Cardiac fibroblast (primary cell): ENCODE data around the gene EFNA2.
"Not testable (repeated sequence)": the region's sequence is repeated elsewhere in the genome, so short reads cannot be mapped to it uniquely, and the experiment has no call there.

Experiments
- DNase-seq, 2 donors: peaks; one replicate each; pipeline versions ENCODE4 v3.0.0 to v3.0.0-alpha.2; 2010; ENCODE audit warnings: low read depth in 2 of 2
- H3K4me3 ChIP-seq, 2 donors: replicated peaks in 1 of 2; 1 replicate in 1 of 2; 2 replicates in 1 of 2; pipeline ENCODE4 v1.5.1; 2011; ENCODE audit warnings: low read depth in 2 of 2, low read length in 2 of 2, mild to moderate bottlenecking in 2 of 2, moderate library complexity in 1 of 2
- CTCF ChIP-seq: IDR thresholded peaks from one replicate; pipeline ENCODE4 v1.5.1; 2011; ENCODE audit warnings: low read depth, mild to moderate bottlenecking, low read length, inconsistent platforms

EFNA2 gene

GRCh38 chr19:1245494-1246264 is 40.0 kb upstream of the EFNA2 start:
- no peak for TF ChIP-seq CTCF
- H3K4me3 ChIP-seq = no peak overlapping the region
- DNase-seq = no peak

GRCh38 chr19:1246265-1247087 is 39.2 kb upstream of the EFNA2 start:
- not testable (repeated sequence) for DNase-seq

GRCh38 chr19:1247748-1248138 is 37.9 kb upstream of the EFNA2 start:
- TF ChIP-seq CTCF = no peak
- DNase-seq = no peak
- H3K4me3 ChIP-seq = peak overlapping the region; percentile 42 to 74

More at GRCh38 chr19:1246265-1247087, 39.2 kb upstream of the EFNA2 start:
- not testable (repeated sequence) for H3K4me3 ChIP-seq

GRCh38 chr19:1248139-1248785 is 37.4 kb upstream of the EFNA2 start, which contains the start of gene MIDN:
Gene MIDN (plus strand): TSS chr19:1248583. CDS start chr19:1250297, 1,714 bp downstream.
- peak; percentile 92 to 95 for DNase-seq
- peak; percentile 25 for TF ChIP-seq CTCF
- H3K4me3 ChIP-seq = peak within 1 kb of the TSS; percentile 64 to 74

- TF ChIP-seq CTCF = peak; percentile 29
- peak overlapping the region; percentile 64 to 74 for H3K4me3 ChIP-seq
- DNase-seq = peak in 1 of 2 donors; percentile 86
Observed at GRCh38 chr19:1248786-1249297, 36.8 kb upstream of the EFNA2 start.

- DNase-seq = peak; percentile 96 to 98
- H3K4me3 ChIP-seq = peak overlapping the region; percentile 61 to 74
- TF ChIP-seq CTCF = no peak
Observed at GRCh38 chr19:1249298-1249989, 36.2 kb upstream of the EFNA2 start.
